Measurements from ENCODE around the gene ABTB2. TPM values are rescaled to one million over a fixed set of nuclear protein-coding genes. Genes with fewer than 3 reads are reported as not detected.

Gene ABTB2
- total and polyA plus RNA-seq, 2 of the 8 experiments (the other 6 are each of a cell fraction or from before 2014, with no cell fraction given): 7.7 to 10.2 TPM

DNA sequence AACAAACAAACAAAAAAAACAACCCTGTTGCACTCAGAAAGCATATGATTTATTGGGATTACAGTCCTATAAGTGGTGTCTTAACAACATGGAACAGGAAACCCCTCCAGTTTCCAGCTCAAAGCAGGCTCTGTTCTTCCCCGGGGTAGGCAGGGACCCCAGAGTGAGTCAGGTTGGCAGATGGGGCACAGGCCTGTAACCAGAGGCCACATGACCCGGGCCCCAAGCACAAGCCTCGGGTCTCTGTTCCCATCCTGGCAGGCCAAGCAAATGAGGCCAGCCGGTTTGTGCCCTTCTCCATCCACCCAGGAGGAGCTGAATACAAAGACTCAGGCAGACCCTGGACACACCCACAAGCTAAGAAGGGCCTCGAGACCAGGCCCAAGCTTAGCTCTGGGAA lies 176.6 kb downstream of the ABTB2 start:
- ChIA-PET POLR2A (ENCODE audit: partially characterized antibody) (interaction anchor here (1.5 kb wide), 1 partner anchor 12 kb away, joined by 4 read pairs; no protein-coding TSS in a partner anchor), CTCF (ENCODE audit: partially characterized antibody) (interaction anchor here (0.7 to 2.0 kb wide), 10 partner anchors 12 to 311 kb away, joined by 3 to 7 read pairs (median 3); partner anchors contain the start of gene ABTB2)
- Histone ChIP-seq H3K79me1 (ENCODE audit: low read depth, low read length) (no peaks in the 10 kb centered on the region), H2BK12ac (ENCODE audit: low read depth, low read length) (no peak overlapping the region), H3K4me1 (replicated peaks in 1 of 4; ENCODE audit: control insufficient read depth in 3 of 4, insufficient read depth in 4 of 4, low read length in 3 of 4) (peaks cover 4 to 11% (median 6%) of the 10 kb centered on the region in 4 experiments), H3K23ac (ENCODE audit: insufficient read length) (no peak overlapping the region), H3K27me3 (replicated peaks in 1 of 4; ENCODE audit: control insufficient read depth in 3 of 4, extremely low read depth in 1 of 4, insufficient read depth in 3 of 4, low read length in 3 of 4) (no peaks in the 10 kb centered on the region), H2BK120ac (replicated peaks; ENCODE audit: low read depth, low read length) (no peak overlapping the region), H2BK20ac (ENCODE audit: low read length) (no peak overlapping the region), H2AFZ (ENCODE audit: low read length) (no peak overlapping the region), H3K4me3 (ENCODE audit: extremely low read depth in 1 of 4, insufficient read depth in 2 of 4, low read depth in 3 of 4, low read length in 4 of 4) (no peak overlapping the region), H4K20me1 (replicated peaks in 1 of 2; ENCODE audit: control insufficient read depth in 1 of 2, insufficient read depth in 2 of 2, low read length in 2 of 2) (no peaks in the 10 kb centered on the region), H3K79me2 (ENCODE audit: control insufficient read depth in 1 of 2, insufficient read depth in 2 of 2, low read length in 2 of 2) (no peaks in the 10 kb centered on the region), H4K91ac (replicated peaks; ENCODE audit: insufficient read length, low read length) (no peak overlapping the region), H3K23me2 (ENCODE audit: low read depth, low read length) (no peaks in the 10 kb centered on the region), H2AK5ac (ENCODE audit: low read depth, low read length) (no peak overlapping the region), H3K14ac (ENCODE audit: insufficient read length) (no peak overlapping the region), H3K18ac (ENCODE audit: extremely low read depth, low read length) (no peak overlapping the region), H2BK15ac (ENCODE audit: low read length) (no peak overlapping the region), H3K4me2 (ENCODE audit: insufficient read depth in 1 of 2, low read depth in 2 of 2, low read length in 2 of 2) (no peak overlapping the region), H3K36me3 (ENCODE audit: control insufficient read depth in 2 of 4, insufficient read depth in 4 of 4, low read length in 3 of 4) (no peaks in the 10 kb centered on the region; a peak in 2 of 8 replicates), H3K4ac (replicated peaks; ENCODE audit: insufficient read length, low read depth, low read length) (no peak overlapping the region), H4K8ac (ENCODE audit: extremely low read depth, insufficient read depth, low read length) (no peak overlapping the region), H3K56ac (replicated peaks; ENCODE audit: insufficient read length, low read depth, low read length) (no peak overlapping the region), H3K9ac (replicated peaks in 1 of 4; ENCODE audit: extremely low read depth in 1 of 4, low read depth in 3 of 4, low read length in 3 of 4) (no peak overlapping the region), H3K27ac (ENCODE audit: low read depth, low read length) (no peak overlapping the region), H3K9me3 (ENCODE audit: insufficient read depth in 2 of 2, low read depth in 1 of 2, low read length in 1 of 2) (no peaks in the 10 kb centered on the region), H4K5ac (ENCODE audit: insufficient read length, low read depth, low read length) (no peak overlapping the region), H2BK5ac (ENCODE audit: low read depth, low read length) (no peak overlapping the region)
- DNase-seq (ENCODE audit: low read depth in 1 of 2, low spot score in 2 of 2) (no peak), FAIRE-seq (no peak)
- WGBS, 2 experiments (ENCODE audit: extremely low coverage in 1 of 2, insufficient coverage in 1 of 2, insufficient read length in 1 of 2, insufficient replicate concordance in 2 of 2, low coverage in 1 of 2, low lambda C conversion rate in 2 of 2, missing lambda C conversion rate in 1 of 2): 85% methylated on average over 5 of the region's 5 CpGs; no CpG with 5 or more reads in 1 of the 2 experiments
- TF ChIP-seq CTBP2 (IDR thresholded peaks at IDR 0.05; ENCODE audit: borderline replicate concordance, insufficient read depth, insufficient read length, low read length) (no peak), TAF1 (IDR thresholded peaks at IDR 0.05; ENCODE audit: low read depth, low read length) (no peak), HDAC2 (IDR thresholded peaks at IDR 0.05; ENCODE audit: borderline replicate concordance in 1 of 2, low read depth in 2 of 2, low read length in 2 of 2) (no peak), GABPA (IDR thresholded peaks at IDR 0.05; ENCODE audit: borderline replicate concordance, insufficient read depth, low read length) (no peak), CHD2 (IDR thresholded peaks at IDR 0.05; ENCODE audit: low read length) (no peak), RFX5 (IDR thresholded peaks at IDR 0.05; ENCODE audit: borderline replicate concordance, low read depth, low read length) (no peak), SIX5 (IDR thresholded peaks at IDR 0.05; ENCODE audit: low read depth, low read length) (no peak), BCL11A (IDR thresholded peaks at IDR 0.05; ENCODE audit: low read depth in 2 of 2, low read length in 2 of 2) (no peak)
- TF ChIP-seq, protein P1, sequence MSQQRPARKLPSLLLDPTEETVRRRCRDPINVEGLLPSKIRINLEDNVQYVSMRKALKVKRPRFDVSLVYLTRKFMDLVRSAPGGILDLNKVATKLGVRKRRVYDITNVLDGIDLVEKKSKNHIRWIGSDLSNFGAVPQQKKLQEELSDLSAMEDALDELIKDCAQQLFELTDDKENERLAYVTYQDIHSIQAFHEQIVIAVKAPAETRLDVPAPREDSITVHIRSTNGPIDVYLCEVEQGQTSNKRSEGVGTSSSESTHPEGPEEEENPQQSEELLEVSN (IDR thresholded peaks at IDR 0.05): no peak
